HL-60 (cell line): ENCODE measurements around the gene RNF168.
A peak's percentile ranks its signal among the peaks of the same experiment; 100 is the strongest.
"Not testable (repeated sequence)": the region's sequence is repeated elsewhere in the genome, so short reads cannot be mapped to it uniquely, and the experiment has no call there.

Experiments
- DNase-seq, 2 experiments: peaks; one replicate each; pipeline ENCODE4 v3.0.0-alpha.2; 2010 to 2020; ENCODE audit warnings: low read depth in 1 of 2, low spot score in 1 of 2
- H3K27ac ChIP-seq: fragments of 250-450 bp; sonication (Bioruptor Pico); replicated peaks from 2 replicates; pipeline ENCODE4 v1.5.1; 2020; ENCODE audit warnings: mild to moderate bottlenecking, moderate library complexity
- H3K27me3 ChIP-seq: fragments of 250-450 bp; sonication (Bioruptor Pico); 2 replicates; pipeline ENCODE4 v1.5.1; 2021; ENCODE audit warnings: mild to moderate bottlenecking, moderate library complexity; ENCODE audit not compliant: insufficient read depth, poor library complexity, severe bottlenecking
- H3K4me3 ChIP-seq: replicated peaks from 2 replicates; pipeline ENCODE4 v1.5.1; 2011; ENCODE audit warnings: mild to moderate bottlenecking, control low read depth, low read length; ENCODE audit not compliant: insufficient read depth
- CTCF ChIP-seq: IDR thresholded peaks from one replicate; pipeline ENCODE4 v1.5.1; 2011; ENCODE audit warnings: low read length, control low read depth, inconsistent platforms; ENCODE audit not compliant: insufficient read depth
- GABPA ChIP-seq: IDR thresholded peaks from 2 replicates; pipeline ENCODE4 v1.6.1; 2012; ENCODE audit warnings: low read depth
- POLR2AphosphoS5 ChIP-seq: IDR thresholded peaks from 2 replicates; pipeline ENCODE4 v1.6.1; 2012; ENCODE audit warnings: low read depth
- REST ChIP-seq: IDR thresholded peaks from 2 replicates; pipeline ENCODE4 v1.6.1; 2012; ENCODE audit warnings: low read depth; ENCODE audit not compliant: insufficient replicate concordance
- SPI1 ChIP-seq: IDR thresholded peaks from 2 replicates; pipeline ENCODE4 v1.6.1; 2012; ENCODE audit warnings: low read depth, mild to moderate bottlenecking, borderline replicate concordance

Gene RNF168

GRCh38 chr3:196458063-196458462 is 45.5 kb downstream of the RNF168 start:
- peak in 1 of 2 experiments; percentile 44 for DNase-seq
- TF ChIP-seq SPI1 = no peak
- no peak for TF ChIP-seq REST
- no peak for TF ChIP-seq POLR2AphosphoS5
- TF ChIP-seq CTCF = no peak
- no peak for TF ChIP-seq GABPA
- H3K27me3 ChIP-seq = no peaks in the 10 kb centered on the region
- peak overlapping the region; percentile 42 for H3K27ac ChIP-seq
- H3K4me3 ChIP-seq = no peak overlapping the region

- TF ChIP-seq SPI1 = peak; percentile 91
- H3K27ac ChIP-seq = peak overlapping the region; percentile 42
- peak; percentile 61 to 78 for DNase-seq
- not testable (repeated sequence) for H3K4me3 ChIP-seq, H3K27me3 ChIP-seq
Measured at GRCh38 chr3:196457470-196457869, 46.1 kb downstream of the RNF168 start.

GRCh38 chr3:196454935-196455334 is 48.6 kb downstream of the RNF168 start:
- Histone ChIP-seq H3K4me3 (no peak overlapping the region), H3K27me3 (no peaks in the 10 kb centered on the region), H3K27ac (no peak overlapping the region)
- DNase-seq = no peak
- TF ChIP-seq GABPA (no peak), POLR2AphosphoS5 (no peak), REST (no peak), CTCF (no peak), SPI1 (no peak)

GRCh38 chr3:196445391-196445790 is 58.2 kb downstream of the RNF168 start:
- H3K4me3 ChIP-seq, H3K27ac ChIP-seq, H3K27me3 ChIP-seq, DNase-seq: not testable (repeated sequence)

GRCh38 chr3:196444500-196444894 is 59.1 kb downstream of the RNF168 start:
- H3K27me3 ChIP-seq = no peaks in the 10 kb centered on the region
- TF ChIP-seq REST = no peak
- TF ChIP-seq CTCF = no peak
- TF ChIP-seq POLR2AphosphoS5 = no peak
- no peak for TF ChIP-seq GABPA
- no peak for TF ChIP-seq SPI1
- DNase-seq = no peak
- no peak overlapping the region for H3K27ac ChIP-seq
- H3K4me3 ChIP-seq = no peak overlapping the region
